KG1 (cell line): ENCODE data around the gene OLFML2B.
"Not testable (repeated sequence)": the region's sequence is repeated elsewhere in the genome, so short reads cannot be mapped to it uniquely, and the experiment has no call there.

Experiments used
- DNase-seq: peaks from one replicate; lab custom pipeline; 2025; lab: John Stamatoyannopoulos, UW

The OLFML2B gene

GRCh38 chr1:162023547-162024501, at the start of gene OLFML2B:
Gene OLFML2B, minus strand, starts transcription at chr1:162023869. Its CDS starts 439 bp downstream, at chr1:162023430.
- peak; percentile 59 for DNase-seq

- DNase-seq: no peak
Measured at GRCh38 chr1:162072740-162073139, 49.1 kb upstream of the OLFML2B start.

GRCh38 chr1:162070825-162071224, 47.2 kb upstream of the OLFML2B start:
- no peak for DNase-seq

- DNase-seq: no peak
Measured at GRCh38 chr1:162070094-162070748, 46.6 kb upstream of the OLFML2B start.

GRCh38 chr1:162069334-162070093, 45.8 kb upstream of the OLFML2B start, which contains the start of gene NOS1AP:
Gene NOS1AP, plus strand, starts transcription at chr1:162069691. Its CDS starts 487 bp downstream, at chr1:162070178.
- DNase-seq: no peak

GRCh38 chr1:162068301-162068700, 44.6 kb upstream of the OLFML2B start:
- DNase-seq: no peak

- DNase-seq: no peak
Measured at GRCh38 chr1:162067466-162067865, 43.8 kb upstream of the OLFML2B start.

- DNase-seq: not testable (repeated sequence)
Measured at GRCh38 chr1:162066836-162067235, 43.2 kb upstream of the OLFML2B start.

GRCh38 chr1:162065016-162065415, 41.3 kb upstream of the OLFML2B start:
- no peak for DNase-seq

GRCh38 chr1:162062542-162063015, 38.9 kb upstream of the OLFML2B start:
- DNase-seq: no peak

GRCh38 chr1:162060314-162060713, 36.6 kb upstream of the OLFML2B start:
- DNase-seq: no peak

- DNase-seq: no peak
Measured at GRCh38 chr1:162059721-162060120, 36.1 kb upstream of the OLFML2B start.

- no peak for DNase-seq
Measured at GRCh38 chr1:162056579-162056978, 32.9 kb upstream of the OLFML2B start.

GRCh38 chr1:162056043-162056442, 32.4 kb upstream of the OLFML2B start:
- DNase-seq: peak; percentile 8

- DNase-seq: no peak
Measured at GRCh38 chr1:162055062-162055461, 31.4 kb upstream of the OLFML2B start.

GRCh38 chr1:162053949-162054348, 30.3 kb upstream of the OLFML2B start:
- not testable (repeated sequence) for DNase-seq

- no peak for DNase-seq
Measured at GRCh38 chr1:162046921-162047320, 23.3 kb upstream of the OLFML2B start.

GRCh38 chr1:162042361-162042760, 18.7 kb upstream of the OLFML2B start:
- no peak for DNase-seq

GRCh38 chr1:162040657-162041056, 17.0 kb upstream of the OLFML2B start:
- DNase-seq: no peak

GRCh38 chr1:162040001-162040400, 16.3 kb upstream of the OLFML2B start:
- DNase-seq: no peak

GRCh38 chr1:162038624-162039023, 15.0 kb upstream of the OLFML2B start:
- no peak for DNase-seq

- no peak for DNase-seq
Measured at GRCh38 chr1:162036163-162036562, 12.5 kb upstream of the OLFML2B start.
